H1 (cell line): ENCODE measurements around the gene IQUB.

ENCODE experiments used
- CHD1 ChIP-seq: IDR thresholded peaks from 2 replicates; pipeline ENCODE4 v1.6.1; 2012; ENCODE audit warnings: low read depth, low read length, improper control_type of control experiment
- CTCF ChIP-seq, 3 experiments: IDR thresholded peaks; 1 replicate in 2 of 3; 2 replicates in 1 of 3; pipeline versions ENCODE4 v1.5.1 to v1.6.1; 2011; ENCODE audit warnings: low read length in 3 of 3, mild to moderate bottlenecking in 3 of 3, inconsistent platforms in 2 of 3, low read depth in 1 of 3, moderate library complexity in 1 of 3; ENCODE audit not compliant: insufficient read depth in 1 of 3; ENCODE audit errors: control extremely low read depth in 1 of 3
- EGR1 ChIP-seq: IDR thresholded peaks from 2 replicates; pipeline ENCODE4 v1.6.1; 2011; ENCODE audit warnings: low read depth, low read length, borderline replicate concordance
- NRF1 ChIP-seq: IDR thresholded peaks from 2 replicates; pipeline ENCODE4 v1.6.1; 2011; ENCODE audit warnings: mild to moderate bottlenecking, low read depth, low read length, improper control_type of control experiment

- TF ChIP-seq CHD1, result no peak
- TF ChIP-seq NRF1, result no peak
- TF ChIP-seq CTCF (IDR thresholded peaks at IDR 0.05; ENCODE audit: control extremely low read depth in 1 of 3, insufficient read depth in 1 of 3, low read depth in 1 of 3, low read length in 3 of 3), result no peak
- TF ChIP-seq EGR1, result no peak
Observed at GRCh38 chr7:123528265-123528664, 6.1 kb downstream of the IQUB start.
